AG10803 (cell line): ENCODE measurements around the gene PIAS2.
"Not testable (repeated sequence)": the region's sequence is repeated elsewhere in the genome, so short reads cannot be mapped to it uniquely, and the experiment has no call there.

Experiments
- DNase-seq: peaks from one replicate; pipeline ENCODE4 v3.0.0; 2010; ENCODE audit warnings: low read depth
- H3K4me3 ChIP-seq: 2 replicates; pipeline ENCODE4 v1.5.1; 2011; ENCODE audit warnings: mild to moderate bottlenecking, low read length, control low read depth
- TF ChIP-seq, protein P1 (sequence below): conservative IDR thresholded peaks from 2 replicates; pipeline ENCODE4 v1.5.1; 2011; ENCODE audit warnings: mild to moderate bottlenecking, low read length, control low read depth, inconsistent platforms

PIAS2 gene

DNA sequence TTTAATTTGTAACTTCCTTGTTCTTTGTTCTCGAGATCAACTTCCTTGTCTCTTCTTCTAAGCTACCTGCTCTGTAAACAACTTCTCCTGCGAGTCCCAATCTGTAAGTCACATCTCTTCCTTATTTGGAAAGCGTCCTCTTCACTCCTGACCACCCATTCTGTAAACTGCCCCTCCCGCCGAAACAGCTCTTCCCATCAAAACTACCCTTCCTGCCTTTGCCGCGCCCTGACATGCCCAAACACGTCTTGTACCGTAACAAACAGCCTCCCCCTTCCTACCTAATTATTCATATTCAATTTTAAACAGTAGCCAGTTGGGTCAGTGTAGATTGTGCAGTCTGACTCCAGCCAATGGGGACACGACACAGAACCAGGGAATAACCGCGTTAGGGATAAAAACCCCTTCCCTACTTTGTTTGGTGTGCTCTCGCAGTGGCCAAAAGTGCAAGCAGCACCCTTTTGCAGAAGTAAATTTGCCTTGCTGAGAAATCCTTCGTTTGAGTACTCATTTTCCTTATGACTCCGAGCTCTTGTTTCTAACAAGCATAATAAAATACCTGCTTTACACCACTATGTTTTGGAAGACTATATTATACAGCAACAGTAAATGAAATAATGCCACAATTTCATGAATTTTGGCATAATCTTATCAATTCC is 39.8 kb downstream of the PIAS2 start:
- TF ChIP-seq, protein P1, sequence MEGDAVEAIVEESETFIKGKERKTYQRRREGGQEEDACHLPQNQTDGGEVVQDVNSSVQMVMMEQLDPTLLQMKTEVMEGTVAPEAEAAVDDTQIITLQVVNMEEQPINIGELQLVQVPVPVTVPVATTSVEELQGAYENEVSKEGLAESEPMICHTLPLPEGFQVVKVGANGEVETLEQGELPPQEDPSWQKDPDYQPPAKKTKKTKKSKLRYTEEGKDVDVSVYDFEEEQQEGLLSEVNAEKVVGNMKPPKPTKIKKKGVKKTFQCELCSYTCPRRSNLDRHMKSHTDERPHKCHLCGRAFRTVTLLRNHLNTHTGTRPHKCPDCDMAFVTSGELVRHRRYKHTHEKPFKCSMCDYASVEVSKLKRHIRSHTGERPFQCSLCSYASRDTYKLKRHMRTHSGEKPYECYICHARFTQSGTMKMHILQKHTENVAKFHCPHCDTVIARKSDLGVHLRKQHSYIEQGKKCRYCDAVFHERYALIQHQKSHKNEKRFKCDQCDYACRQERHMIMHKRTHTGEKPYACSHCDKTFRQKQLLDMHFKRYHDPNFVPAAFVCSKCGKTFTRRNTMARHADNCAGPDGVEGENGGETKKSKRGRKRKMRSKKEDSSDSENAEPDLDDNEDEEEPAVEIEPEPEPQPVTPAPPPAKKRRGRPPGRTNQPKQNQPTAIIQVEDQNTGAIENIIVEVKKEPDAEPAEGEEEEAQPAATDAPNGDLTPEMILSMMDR: no peak
- H3K4me3 ChIP-seq: no peak overlapping the region
- no peak for DNase-seq

- TF ChIP-seq, protein P1: no peak
These were observed 49.0 kb downstream of the PIAS2 start for GRCh38 chr18:46868169-46868921.

DNA sequence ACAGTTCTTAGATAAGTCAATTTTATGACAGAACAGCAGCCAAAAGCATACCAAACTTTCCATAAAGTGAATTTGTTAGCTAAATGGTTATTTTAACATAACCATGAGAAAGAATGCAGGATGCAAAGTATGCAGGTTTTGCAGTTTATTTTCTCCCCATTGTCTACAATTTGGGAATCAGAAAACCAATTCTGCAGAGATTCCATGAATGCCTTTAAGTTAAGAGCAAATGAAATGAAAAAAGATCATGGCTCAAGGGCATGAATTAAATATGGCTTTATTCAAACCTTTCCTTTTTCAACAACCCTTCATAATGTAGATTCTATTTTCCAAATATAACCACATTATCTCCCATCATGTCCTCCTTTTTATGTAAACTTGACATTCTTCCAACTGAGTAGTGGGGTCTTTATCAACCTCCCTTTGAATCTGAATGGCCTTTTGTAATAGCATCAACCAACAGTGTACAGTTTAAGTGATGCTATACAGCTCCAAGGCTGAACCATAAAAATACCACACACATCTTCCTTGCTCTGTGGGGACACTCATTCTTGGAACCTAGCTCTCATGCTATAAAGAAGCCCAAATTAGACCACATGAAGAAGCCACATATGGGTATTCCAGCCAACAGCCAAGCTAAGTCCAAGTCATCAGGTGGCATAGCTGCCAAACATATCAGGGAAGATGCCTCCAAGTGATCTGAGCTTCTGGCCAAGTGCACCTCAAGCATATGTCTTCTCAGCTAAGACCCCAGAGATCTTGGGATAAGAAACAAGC is 49.8 kb downstream of the PIAS2 start:
- TF ChIP-seq, protein P1: no peak
- H3K4me3 ChIP-seq: no peak overlapping the region
- peak; percentile 4 for DNase-seq

More at GRCh38 chr18:46868169-46868921, 49.0 kb downstream of the PIAS2 start:
- no peak overlapping the region for H3K4me3 ChIP-seq
- no peak for DNase-seq

- no peak overlapping the region for H3K4me3 ChIP-seq
- no peak for DNase-seq
- TF ChIP-seq, protein P1: no peak
These were observed 50.8 kb downstream of the PIAS2 start for GRCh38 chr18:46866523-46866922.

- H3K4me3 ChIP-seq, DNase-seq: not testable (repeated sequence)
These were observed 52.1 kb downstream of the PIAS2 start for GRCh38 chr18:46865245-46865644.

DNA sequence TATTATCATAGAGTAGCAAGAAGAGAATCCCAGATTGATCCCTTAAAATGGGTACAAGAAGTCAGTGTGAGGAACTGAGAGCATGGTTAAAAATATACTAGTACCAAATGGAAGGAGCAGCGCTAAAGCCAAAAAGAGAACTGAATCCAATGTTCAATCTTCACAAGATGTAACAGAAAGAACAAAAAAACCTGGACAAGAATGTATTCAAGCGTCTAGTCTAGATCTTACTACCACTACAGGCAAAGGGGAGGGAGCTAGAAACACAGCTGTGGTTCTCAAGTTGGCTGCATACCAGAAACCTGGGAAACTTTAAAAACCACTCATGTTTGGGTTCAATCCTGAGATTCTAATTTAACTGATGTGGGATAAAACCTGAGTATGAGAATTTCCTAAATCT is 57.5 kb downstream of the PIAS2 start:
- TF ChIP-seq, protein P1: no peak
- peak; percentile 15 for DNase-seq
- H3K4me3 ChIP-seq: no peak overlapping the region

GRCh38 chr18:46858290-46858689 is 59.0 kb downstream of the PIAS2 start:
- no peak for DNase-seq
- TF ChIP-seq, protein P1: no peak
- no peak overlapping the region for H3K4me3 ChIP-seq
